Smooth muscle cell (in vitro differentiated cells): ENCODE measurements around the gene CFAP210. TPM values are rescaled to one million over a fixed set of nuclear protein-coding genes. Genes with fewer than 3 reads are reported as not detected.
A peak's percentile ranks its signal among the peaks of the same experiment; 100 is the strongest.

Experiments used
- DNase-seq: peaks from one replicate; lab custom pipeline; 2025; ENCODE audit not compliant: unreplicated experiment; lab: John Stamatoyannopoulos, UW
- H2AFZ ChIP-seq: fragments of 200-600 bp; sonication (generic); 2 replicates; pipeline ENCODE4 v1.6.0; 2016; ENCODE audit warnings: antibody characterized with exemption, low read depth, mild to moderate bottlenecking
- H3F3A ChIP-seq: fragments of 200-600 bp; sonication (generic); 2 replicates; pipeline ENCODE4 v1.6.0; 2017; ENCODE audit warnings: antibody characterized with exemption, low read depth
- H3K27ac ChIP-seq: fragments of 200-600 bp; sonication (generic); 2 replicates; pipeline ENCODE4 v1.5.1; 2016; ENCODE audit warnings: low read depth, mild to moderate bottlenecking
- H3K27me3 ChIP-seq: fragments of 200-600 bp; sonication (generic); 2 replicates; pipeline ENCODE4 v1.6.1; 2016; ENCODE audit warnings: low read depth, mild to moderate bottlenecking
- H3K36me3 ChIP-seq: fragments of 200-600 bp; sonication (generic); 2 replicates; pipeline ENCODE4 v1.5.1; 2016; ENCODE audit warnings: low read depth
- H3K4me1 ChIP-seq: fragments of 200-600 bp; sonication (generic); 2 replicates; pipeline ENCODE4 v1.5.1; 2016; ENCODE audit warnings: low read depth
- H3K4me2 ChIP-seq: fragments of 200-600 bp; sonication (generic); 2 replicates; pipeline ENCODE4 v1.6.0; 2016; ENCODE audit warnings: mild to moderate bottlenecking
- H3K4me3 ChIP-seq: fragments of 200-600 bp; sonication (generic); 2 replicates; pipeline ENCODE4 v1.5.1; 2016; ENCODE audit warnings: mild to moderate bottlenecking
- H3K79me2 ChIP-seq: fragments of 200-600 bp; sonication (generic); 2 replicates; pipeline ENCODE4 v1.6.0; 2016; ENCODE audit warnings: low read depth, mild to moderate bottlenecking
- H3K9ac ChIP-seq: fragments of 200-600 bp; sonication (generic); 2 replicates; pipeline ENCODE4 v1.6.0; 2016; ENCODE audit warnings: low read depth
- H3K9me3 ChIP-seq: fragments of 200-600 bp; sonication (generic); replicated peaks from 2 replicates; pipeline ENCODE4 v1.5.1; 2016; ENCODE audit warnings: low read depth
- H4K20me1 ChIP-seq: fragments of 200-600 bp; sonication (generic); 2 replicates; pipeline ENCODE4 v1.6.0; 2016; ENCODE audit warnings: low read depth
- CTCF ChIP-seq: fragments of 200-600 bp; sonication (generic); IDR thresholded peaks from 2 replicates; pipeline ENCODE4 v1.5.1; 2017; ENCODE audit warnings: borderline replicate concordance, mild to moderate bottlenecking, antibody characterized with exemption; ENCODE audit not compliant: insufficient read depth, poor library complexity, severe bottlenecking
- WGBS: methylation state at CpG from one replicate; pipeline ENCODE4 v1.1.7; 2016; ENCODE audit warnings: low lambda C conversion rate; 5-methylcytosine and 5-hydroxymethylcytosine counted together
- polyA plus RNA-seq: library from polyadenylated mRNA; unstranded; fragments of >200 nt; fragmentation: Nextera tagmentation; extraction: Ambion mirVana; gene quantifications from 2 replicates; pipeline ENCODE4 v1.2.1, GENCODE V29; 2016
- total RNA-seq: library from RNA; depleted of rRNA; stranded (reverse); fragments of >200 nt; gene quantifications from 2 replicates; pipeline ENCODE4 v1.2.3, GENCODE V29; 2014

CFAP210 gene
- total and polyA plus RNA-seq, 2 experiments from 2014 or later = 0.13 TPM; not detected in 1

DNA sequence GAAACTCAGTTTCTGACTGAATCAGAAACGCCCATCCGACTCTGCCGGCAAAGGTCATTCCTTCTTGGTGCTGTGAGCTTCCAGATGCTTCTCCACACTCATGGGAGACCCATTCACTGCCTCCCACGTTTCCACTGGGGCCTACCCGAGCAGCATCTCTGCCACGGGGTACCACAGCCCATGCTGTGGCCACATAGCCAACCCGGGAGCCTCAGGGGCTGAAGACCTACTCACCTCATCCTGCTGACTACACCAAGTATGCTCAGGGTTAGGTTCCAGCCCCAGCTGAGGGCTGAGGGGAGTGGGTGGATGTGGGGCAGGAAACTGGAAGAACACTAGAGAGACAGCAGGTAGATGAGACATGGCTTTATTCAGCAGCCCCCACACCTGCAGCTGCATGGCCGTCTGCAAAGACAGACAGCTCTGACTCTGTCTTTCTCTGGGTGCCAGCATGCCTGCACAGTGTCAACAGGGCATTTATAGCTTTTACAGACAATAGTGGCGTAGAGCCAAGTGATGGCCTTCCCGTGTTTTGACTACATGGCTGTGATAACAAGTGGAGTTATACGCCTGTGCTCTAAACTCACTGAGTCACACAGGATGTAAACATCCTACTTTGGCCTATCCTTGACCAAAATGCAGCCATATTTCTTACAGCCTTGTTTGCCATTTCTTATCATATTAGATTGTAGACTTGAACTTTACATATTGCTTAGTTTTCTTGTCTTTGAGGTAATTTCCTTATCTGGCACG is 22.9 kb upstream of the CFAP210 start:
- Histone ChIP-seq H3K27ac (no peak overlapping the region), H3K27me3 (no peaks in the 10 kb centered on the region), H3K9ac (no peak overlapping the region), H3F3A (no peaks in the 10 kb centered on the region), H3K36me3 (no peaks in the 10 kb centered on the region), H3K4me3 (no peak overlapping the region), H4K20me1 (no peaks in the 10 kb centered on the region), H3K9me3 (no peaks in the 10 kb centered on the region), H3K4me2 (no peak overlapping the region), H3K4me1 (no peaks in the 10 kb centered on the region), H2AFZ (no peak overlapping the region), H3K79me2 (no peaks in the 10 kb centered on the region)
- TF ChIP-seq CTCF = no peak
- 64% methylated on average over 12 of the region's 12 CpGs for WGBS
- DNase-seq = no peak

- no peak for DNase-seq
- no peak overlapping the region for H3K4me3 ChIP-seq
- no peak overlapping the region for H3K4me2 ChIP-seq
- no peak overlapping the region for H3K27ac ChIP-seq
- no peaks in the 10 kb centered on the region for H3K4me1 ChIP-seq
- 64% methylated on average over 11 of the region's 12 CpGs for WGBS
- H2AFZ ChIP-seq = no peak overlapping the region
- no peaks in the 10 kb centered on the region for H4K20me1 ChIP-seq
- H3F3A ChIP-seq = no peaks in the 10 kb centered on the region
- no peaks in the 10 kb centered on the region for H3K27me3 ChIP-seq
- no peaks in the 10 kb centered on the region for H3K36me3 ChIP-seq
- no peak overlapping the region for H3K9ac ChIP-seq
- no peak for TF ChIP-seq CTCF
- H3K9me3 ChIP-seq = no peaks in the 10 kb centered on the region
- H3K79me2 ChIP-seq = no peaks in the 10 kb centered on the region
Measured at GRCh38 chr2:169716238-169716886, 22.2 kb upstream of the CFAP210 start.

- no peaks in the 10 kb centered on the region for H4K20me1 ChIP-seq
- no peak overlapping the region for H2AFZ ChIP-seq
- H3K9ac ChIP-seq = no peak overlapping the region
- H3K27me3 ChIP-seq = no peaks in the 10 kb centered on the region
- H3K79me2 ChIP-seq = no peaks in the 10 kb centered on the region
- no peaks in the 10 kb centered on the region for H3K36me3 ChIP-seq
- no peak for DNase-seq
- WGBS = 68% methylated on average over 17 of the region's 17 CpGs
- H3K9me3 ChIP-seq = no peaks in the 10 kb centered on the region
- no peak for TF ChIP-seq CTCF
- no peak overlapping the region for H3K27ac ChIP-seq
- H3K4me1 ChIP-seq = no peaks in the 10 kb centered on the region
- H3F3A ChIP-seq = no peaks in the 10 kb centered on the region
- peak overlapping the region; percentile 23 for H3K4me3 ChIP-seq
- no peak overlapping the region for H3K4me2 ChIP-seq
Measured at GRCh38 chr2:169715379-169716237, 21.4 kb upstream of the CFAP210 start.
